Measurements from ENCODE around the gene HPCAL4.
A peak's percentile ranks its signal among the peaks of the same experiment; 100 is the strongest.

HPCAL4 gene

GRCh38 chr1:39691383-39692151 is at the start of gene HPCAL4:
HPCAL4 (minus strand) TSS chr1:39691433; CDS start chr1:39684603, 6,830 bp downstream.
- peak; percentile 77 for DNase-seq (ENCODE audit: low spot score)

- peak; percentile 74 for DNase-seq (ENCODE audit: low spot score)
Observed at GRCh38 chr1:39738622-39739366, 47.6 kb upstream of the HPCAL4 start, which contains the start of gene PPIE. PPIE (plus strand) TSS chr1:39738882; CDS start chr1:39738901, 19 bp downstream.

GRCh38 chr1:39737546-39738169 is 46.4 kb upstream of the HPCAL4 start:
- DNase-seq (ENCODE audit: low spot score), result peak; percentile 58

DNA sequence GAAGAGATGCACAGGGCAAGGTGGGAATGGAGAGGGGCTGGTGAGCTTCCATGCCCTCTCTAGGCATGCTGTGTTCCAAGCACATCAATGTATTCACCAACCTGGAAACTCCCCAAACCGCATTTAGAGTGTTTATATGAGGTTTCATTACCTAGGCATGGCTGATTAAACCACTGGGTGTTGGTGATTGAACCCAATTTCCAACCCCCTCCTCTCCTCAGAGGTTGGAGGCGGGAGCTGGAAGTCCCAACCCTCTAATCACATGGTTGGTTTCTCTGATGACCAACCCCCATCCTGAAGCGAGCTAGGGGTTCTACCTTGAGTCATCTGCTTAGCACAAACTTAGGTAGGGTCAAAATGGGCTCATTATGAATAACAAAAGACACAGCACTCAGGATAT is 44.5 kb upstream of the HPCAL4 start:
- DNase-seq (ENCODE audit: low spot score), result no peak

GRCh38 chr1:39733161-39733560 is 41.9 kb upstream of the HPCAL4 start:
- DNase-seq (ENCODE audit: low spot score), result no peak

GRCh38 chr1:39732730-39733129 is 41.5 kb upstream of the HPCAL4 start:
- no peak for DNase-seq (ENCODE audit: low spot score)

GRCh38 chr1:39729842-39730241 is 38.6 kb upstream of the HPCAL4 start:
- no peak for DNase-seq (ENCODE audit: low spot score)

DNA sequence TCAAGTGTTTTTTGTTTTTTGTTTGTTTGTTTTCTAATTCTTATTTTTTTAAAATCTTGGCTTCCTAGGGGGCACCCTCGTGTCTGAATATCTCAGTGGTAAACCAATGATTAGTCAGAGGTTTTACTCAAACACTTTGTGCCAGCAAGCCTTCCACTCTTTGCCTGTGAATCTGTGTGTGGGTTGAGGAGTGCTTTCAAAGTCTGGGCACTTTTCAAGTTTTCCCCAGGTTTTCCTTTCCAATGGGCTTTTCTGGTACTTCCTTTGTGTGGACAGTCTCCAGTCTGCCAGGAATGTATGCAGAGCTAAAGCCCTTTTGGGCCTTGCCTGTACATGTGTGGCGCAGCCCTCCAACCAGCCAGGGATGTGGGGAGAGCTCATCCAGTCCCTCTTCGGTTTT is 37.8 kb upstream of the HPCAL4 start:
- no peak for DNase-seq (ENCODE audit: low spot score)

DNA sequence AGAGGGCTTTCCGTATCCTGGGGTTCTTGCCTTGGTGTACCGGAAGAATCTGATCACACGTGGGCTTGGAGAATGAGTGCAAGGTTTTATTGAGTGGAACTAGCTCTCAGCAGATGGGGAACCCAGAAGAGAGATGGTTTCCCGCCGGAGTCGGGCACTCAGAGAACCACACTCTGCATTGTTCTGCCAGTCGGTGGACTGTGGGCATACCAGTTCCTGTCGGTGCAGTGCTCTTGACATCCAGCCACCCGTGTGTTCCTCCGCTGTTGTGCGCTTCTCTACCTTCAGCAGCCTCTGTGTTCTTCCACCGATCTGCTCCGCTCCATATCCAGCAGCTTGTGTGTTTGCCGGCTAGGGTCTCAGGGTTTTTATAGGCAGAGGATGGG is 36.7 kb upstream of the HPCAL4 start:
- no peak for DNase-seq (ENCODE audit: low spot score)

DNA sequence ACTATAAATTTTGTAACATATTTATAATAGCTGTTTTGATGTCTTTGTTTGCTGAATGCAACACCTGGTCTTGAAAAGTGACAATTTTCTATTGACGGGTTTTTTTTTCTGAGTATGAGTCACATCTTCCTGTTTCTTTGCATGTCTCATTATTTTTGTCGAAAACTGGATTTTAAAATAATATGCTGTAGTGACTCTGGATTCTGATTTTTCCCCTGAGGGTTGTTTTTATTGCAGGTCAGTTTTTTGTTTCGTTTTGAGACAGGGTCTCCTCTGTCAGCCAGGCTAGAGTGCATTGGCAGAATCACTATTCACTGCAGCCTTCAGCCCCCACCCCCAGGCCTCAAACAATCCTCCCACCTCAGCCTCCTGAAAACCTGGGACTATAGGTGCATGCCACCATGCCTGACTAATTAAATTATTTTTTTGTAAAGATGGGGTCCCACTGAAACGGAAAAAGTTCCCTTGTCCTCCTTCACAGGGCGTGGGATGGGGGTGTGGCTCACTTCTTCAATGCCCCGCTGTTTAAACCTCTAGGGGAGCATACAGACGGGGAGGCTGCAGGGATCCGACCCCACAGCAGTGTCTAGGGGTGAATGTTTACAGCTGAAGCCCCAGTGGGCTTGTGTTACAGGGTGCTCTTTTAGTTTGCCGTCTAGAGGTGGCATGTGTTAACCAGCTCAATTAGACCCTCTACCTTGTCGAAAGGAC is 36.1 kb upstream of the HPCAL4 start:
- no peak for DNase-seq (ENCODE audit: low spot score)

GRCh38 chr1:39726600-39726999 is 35.4 kb upstream of the HPCAL4 start:
- no peak for DNase-seq (ENCODE audit: low spot score)

DNA sequence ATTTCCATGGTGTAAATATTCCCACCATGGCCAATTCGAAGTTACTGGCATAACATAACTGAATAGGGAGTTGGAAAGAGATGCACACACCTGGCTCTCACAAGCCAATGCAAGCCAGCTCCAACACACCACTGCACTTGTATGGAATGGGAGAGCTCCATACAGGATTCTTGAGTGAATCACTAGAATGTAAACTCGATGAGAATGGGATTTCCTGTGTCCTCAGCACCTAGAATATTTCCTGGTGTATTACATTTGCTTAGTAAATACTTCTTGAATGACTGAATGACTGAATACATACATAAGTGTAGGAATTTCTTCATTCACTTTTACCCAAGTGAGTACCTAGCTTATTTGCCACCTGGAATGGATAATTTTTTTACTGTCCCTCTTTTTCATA is 31.3 kb upstream of the HPCAL4 start:
- no peak for DNase-seq (ENCODE audit: low spot score)

DNA sequence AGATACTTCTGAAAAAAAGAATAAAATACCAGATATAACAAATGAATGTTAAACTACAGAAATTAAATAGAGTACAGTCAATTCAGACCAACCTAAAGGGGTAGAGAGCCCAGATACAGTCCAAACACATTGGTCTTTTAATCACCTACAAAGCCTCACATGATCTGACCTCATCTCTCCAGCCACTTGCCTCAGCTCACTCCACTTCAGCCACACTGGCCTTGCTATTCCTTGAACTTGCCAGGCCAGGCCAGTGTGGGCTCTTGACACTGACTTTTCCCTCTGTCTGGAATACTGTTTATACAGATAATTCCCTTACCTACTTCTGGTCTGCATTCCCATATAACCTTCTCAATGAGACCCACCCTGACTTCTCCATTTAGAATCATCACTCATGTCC is 30.4 kb upstream of the HPCAL4 start:
- no peak for DNase-seq (ENCODE audit: low spot score)

DNA sequence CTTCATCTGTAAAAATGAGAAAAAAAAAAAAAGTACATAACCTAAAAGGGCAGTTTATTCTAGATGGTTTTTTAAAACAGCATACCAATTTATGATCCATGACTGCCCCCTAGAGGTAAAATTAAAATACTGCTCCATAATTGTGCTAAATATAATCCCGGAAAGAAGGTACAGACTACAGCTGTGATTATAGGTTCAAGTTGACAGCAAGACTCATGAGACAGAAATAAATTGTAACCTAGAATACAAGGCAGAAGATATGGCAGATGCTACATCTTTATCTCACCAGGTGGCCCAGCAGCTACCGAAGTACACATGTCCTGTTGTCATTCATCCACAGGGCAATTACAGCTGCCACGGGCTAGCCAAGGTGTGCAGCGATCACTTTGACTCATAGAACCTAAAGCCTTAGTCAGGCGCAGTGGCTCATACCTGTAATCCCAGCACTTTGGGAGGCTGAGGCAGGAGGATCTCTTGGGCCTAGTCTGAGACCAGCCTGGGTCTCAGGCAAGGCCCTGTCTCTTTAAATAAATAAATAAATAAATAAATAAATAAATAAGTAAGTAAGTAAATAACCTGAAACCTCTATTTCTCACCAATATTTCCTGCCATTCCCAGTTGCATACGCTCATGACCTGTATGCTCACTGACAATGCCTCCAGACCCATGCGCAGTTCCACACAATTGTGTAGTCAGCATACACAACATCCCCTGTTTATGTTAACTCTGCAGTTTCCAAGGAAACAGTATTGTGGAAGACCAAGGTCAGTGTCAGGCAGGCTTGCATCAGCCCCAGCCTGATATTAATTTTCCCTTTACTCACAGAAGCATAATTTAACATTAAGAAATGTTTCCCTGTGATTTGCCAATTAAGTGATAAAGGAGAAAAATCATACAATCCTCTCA is 29.1 kb upstream of the HPCAL4 start:
- DNase-seq (ENCODE audit: low spot score), result no peak

DNA sequence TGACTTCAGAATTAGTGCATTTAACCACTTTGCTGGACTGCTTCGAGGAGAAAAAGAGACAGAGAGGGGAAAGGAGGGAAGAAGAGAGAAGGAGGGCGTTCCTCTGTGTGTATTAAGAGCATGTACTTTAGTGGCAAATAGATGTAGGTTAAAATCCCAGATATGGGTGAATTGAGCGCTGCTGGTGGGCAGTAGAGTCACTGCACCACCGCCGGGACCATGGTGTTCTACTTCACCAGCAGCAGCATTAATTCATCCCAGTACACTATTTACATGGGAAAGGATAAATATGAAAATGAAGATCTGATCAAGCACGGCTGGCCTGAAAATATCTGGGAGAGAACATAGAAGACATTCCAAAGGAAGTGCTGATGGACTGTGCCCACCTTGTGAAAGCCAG is 26.6 kb upstream of the HPCAL4 start:
- no peak for DNase-seq (ENCODE audit: low spot score)

GRCh38 chr1:39713557-39713956 is 22.3 kb upstream of the HPCAL4 start:
- DNase-seq (ENCODE audit: low spot score), result no peak

GRCh38 chr1:39711966-39712340 is 20.7 kb upstream of the HPCAL4 start:
- no peak for DNase-seq (ENCODE audit: low spot score)

DNA sequence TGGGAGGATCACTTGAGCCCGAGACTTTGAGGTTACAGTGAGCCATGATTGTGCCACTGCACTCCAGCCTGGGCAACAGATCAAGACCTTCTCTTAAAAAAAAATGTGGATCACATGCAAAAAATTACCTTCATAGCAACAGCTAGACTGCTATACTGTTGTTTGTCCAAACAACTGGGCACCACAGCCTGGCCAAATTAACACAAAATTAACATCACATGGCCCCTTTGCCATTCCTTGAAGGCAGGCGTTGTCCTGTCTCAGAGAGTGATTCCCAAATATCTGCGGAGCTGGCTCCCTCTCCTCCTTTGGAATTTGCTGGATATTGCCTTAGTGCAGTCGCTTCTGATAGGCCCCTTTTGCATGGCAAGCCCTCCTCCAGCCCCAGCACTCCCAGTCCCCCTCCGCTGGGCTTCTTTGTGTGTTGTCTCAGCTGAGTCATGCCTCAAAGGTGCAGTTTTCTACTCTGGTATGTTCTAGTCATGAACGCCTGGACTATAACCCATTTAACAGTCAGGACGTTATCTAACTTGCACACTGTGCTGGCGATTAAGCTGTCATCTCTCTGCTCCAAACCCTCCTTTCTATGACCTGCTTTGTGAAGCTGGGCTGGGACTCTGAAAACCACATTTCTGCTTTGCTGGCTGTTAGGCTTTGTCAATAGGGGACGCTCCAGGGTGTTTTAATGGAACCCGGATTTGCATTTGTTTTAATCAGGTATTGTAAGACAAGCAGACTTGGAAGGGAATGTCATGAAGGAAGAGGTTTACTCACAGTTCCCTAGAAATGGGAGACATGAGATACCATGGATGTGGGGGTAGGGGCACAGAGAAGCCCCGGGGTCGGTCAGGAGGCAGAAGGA is 20.1 kb upstream of the HPCAL4 start:
- no peak for DNase-seq (ENCODE audit: low spot score)

GRCh38 chr1:39707506-39707905 is 16.3 kb upstream of the HPCAL4 start:
- DNase-seq (ENCODE audit: low spot score), result no peak

GRCh38 chr1:39704757-39705156 is 13.5 kb upstream of the HPCAL4 start:
- DNase-seq (ENCODE audit: low spot score), result no peak
